ENCODE measurements around the gene RAP1GAP.
A peak's percentile ranks its signal among the peaks of the same experiment; 100 is the strongest.

Gene RAP1GAP

DNA sequence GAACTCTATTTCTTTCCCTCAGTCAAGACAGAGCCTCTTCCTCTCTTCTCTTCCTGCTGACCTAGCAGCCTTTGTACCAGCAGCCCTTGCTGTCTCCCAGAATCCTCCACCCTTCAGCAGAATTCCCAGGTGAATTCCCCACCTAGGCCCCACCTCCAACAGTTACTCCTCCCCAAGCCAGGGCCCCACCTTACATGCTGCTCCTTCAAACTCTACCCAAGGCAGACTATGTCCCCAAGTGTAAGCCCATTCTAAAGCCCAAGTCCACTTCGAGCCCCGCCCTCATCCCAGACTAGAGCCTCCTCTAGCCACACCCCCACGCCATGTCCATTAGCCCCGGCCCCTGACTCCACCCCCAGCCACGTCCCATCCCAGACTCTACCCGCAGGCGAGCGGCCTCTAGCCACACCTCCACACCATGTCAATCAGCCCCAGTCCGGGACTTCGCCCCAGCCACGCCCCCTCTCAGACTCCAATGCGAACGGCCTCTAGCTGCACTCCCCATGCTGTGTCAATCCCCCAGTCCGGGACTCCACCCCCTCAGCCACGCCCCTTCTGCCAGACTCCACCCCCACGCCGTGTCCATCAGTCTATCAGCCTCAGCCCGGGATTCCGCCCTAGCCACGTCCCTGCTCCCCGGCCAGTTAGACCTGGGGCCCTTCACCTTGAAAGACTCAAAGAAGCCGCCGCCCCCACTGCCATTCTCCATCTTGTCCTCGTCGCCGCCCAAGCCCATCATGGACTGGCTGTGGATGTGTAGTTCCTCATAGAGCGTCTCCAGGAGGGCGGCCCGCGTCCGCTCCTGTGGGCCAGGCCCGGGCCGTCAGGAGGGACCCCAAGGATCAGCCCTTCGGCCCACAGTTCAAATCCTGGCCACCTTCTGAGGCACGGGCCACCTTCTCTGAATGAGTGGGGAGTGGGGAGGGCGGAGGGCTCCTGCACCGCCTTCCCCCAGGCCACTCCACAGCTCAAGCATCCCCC, 61.3 kb downstream of the RAP1GAP start:
- no peak for DNase-seq

- peak in 1 of 2 experiments; percentile 21 for DNase-seq
These were observed 63.0 kb downstream of the RAP1GAP start for GRCh38 chr1:21605964-21606705.

DNA sequence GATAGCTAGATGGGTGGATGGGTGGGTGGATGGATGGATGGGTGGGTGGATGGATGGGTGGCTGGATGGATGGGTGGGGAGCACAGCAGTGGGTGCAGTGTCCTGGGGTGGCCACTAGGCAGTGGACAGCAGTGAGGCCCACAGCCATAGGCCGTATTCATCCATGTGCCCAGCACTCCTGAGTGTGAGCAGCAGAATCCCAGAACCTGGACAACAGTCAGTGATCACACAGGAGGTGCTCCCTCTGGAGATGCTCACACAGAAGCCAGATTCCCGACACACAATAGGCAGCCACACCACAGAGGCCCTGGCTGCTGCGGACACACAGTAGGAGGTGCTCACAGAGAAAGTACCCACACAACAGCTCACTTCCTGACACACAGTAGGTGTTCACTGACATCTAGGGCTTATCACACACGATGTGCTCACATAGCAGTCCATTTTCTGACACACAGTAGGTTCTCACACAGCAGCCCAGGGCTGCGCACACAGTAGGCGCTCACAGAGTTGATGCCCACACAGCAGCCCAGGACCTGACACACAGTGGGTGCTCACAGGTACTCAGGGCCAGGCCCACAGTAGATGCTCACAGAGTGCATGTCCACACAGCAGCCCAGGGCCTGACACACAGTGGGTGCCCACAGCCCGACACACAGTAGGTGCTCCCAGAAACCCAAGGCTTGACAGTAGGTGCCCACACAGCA, 64.0 kb downstream of the RAP1GAP start:
- no peak for DNase-seq

- no peak for DNase-seq
These were observed 64.8 kb downstream of the RAP1GAP start for GRCh38 chr1:21604208-21604957.

DNA sequence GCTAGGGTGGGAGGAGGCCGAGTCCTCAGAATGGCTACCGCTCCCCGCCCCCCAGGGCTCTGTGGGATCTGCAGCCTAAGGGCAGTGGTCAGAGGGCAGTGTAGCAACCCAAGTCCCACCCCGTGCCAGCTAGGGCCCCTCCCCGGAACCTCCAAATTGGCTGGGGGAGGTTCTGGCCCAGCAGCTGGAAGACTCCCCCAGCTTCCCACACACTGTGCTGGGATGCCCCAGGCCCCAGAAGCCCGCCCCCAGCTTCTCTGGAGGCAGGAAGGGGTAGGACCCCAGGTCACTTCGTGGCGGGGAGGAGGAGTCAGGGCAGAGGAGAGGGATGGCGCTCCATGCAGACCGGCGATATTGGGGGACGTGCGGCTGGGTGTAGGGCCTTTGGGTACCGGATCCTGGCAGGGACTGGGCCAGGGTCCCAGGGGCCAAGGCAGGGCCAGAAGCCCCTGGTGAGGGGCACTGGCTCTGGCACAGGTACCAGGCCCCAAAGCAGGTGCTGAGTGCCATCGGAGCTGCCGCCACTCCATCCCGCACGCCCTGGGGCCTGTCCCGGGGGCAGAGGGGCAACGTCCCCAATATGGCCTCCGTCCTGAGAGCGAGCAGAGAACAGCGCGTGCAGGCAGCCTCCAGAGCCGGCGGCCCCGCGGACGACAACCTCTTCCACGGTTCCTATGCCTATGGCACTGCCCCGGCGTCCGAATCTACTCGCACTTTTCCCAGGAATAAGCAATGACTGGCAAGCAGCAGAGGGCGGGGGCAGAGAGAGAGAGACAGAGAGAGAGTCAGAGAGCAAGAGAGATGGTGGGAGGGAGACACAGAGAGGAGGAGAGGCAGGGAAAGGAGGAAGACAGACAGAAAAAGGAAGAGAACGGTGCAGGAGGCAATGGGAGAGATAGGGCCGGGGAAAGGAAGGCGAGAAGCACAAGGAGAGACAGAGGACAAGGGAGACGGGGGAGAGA, 65.7 kb downstream of the RAP1GAP start:
- no peak for DNase-seq

DNA sequence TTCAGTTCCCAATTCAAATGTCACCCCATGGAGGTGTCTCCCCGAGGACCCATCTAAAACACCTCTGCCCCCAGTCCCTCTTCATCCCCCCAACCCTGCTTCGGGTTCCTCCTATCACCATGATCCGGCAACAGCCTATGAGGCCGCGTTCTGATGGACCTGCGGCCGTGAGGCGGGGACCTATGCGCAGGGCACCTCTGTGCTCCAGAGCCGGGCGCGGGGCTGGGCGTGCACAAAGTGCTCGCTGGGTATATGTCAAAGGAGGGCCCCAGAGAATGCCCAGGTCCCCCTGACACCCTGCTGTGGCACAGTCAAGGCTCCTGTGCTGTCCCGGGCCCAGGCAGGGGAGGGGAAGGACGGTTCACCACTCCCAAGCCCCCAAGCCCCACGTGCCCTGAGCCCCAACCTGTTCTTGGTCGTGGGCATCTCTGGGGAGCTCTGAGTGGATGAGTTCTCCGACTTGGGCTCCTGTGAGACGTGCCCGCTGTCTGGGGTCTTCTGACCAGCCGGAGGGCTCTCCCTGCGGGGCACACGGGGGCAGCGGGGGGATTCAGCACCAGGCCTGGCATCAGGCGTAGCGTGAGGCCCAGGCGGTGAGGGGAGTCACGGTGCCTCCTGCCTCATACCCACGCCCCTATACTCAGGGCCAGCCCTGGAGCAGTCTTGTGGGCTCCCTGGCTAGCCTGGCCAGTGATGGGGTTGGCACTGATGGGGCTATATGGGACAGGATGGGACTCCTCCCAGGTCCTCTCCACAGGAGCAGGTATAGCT, 67.7 kb downstream of the RAP1GAP start:
- DNase-seq, result no peak

DNA sequence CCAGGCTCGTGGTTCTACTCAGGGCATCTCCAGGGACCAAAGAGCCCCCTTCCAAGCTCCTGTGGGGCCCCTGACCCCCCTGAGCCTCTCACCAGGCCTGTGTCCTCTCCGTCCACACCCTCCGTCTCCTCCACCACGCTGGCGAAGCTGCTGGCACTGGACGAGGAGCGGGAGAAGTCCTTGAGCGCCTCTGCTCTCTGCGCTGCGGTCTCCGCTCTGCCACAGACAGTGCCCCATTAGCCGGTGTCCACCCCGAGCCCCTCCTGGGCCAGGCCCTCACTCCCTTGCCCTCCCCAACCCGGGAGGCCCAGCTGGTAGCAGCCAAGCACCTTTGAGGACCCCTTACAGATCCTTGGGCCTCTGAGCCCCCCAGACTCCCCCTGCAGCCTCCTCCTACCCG, 69.8 kb downstream of the RAP1GAP start:
- DNase-seq, result no peak

- no peak for DNase-seq
These were observed 70.3 kb downstream of the RAP1GAP start for GRCh38 chr1:21598904-21599303.

GRCh38 chr1:21598417-21598816, 70.7 kb downstream of the RAP1GAP start:
- DNase-seq, result no peak

DNA sequence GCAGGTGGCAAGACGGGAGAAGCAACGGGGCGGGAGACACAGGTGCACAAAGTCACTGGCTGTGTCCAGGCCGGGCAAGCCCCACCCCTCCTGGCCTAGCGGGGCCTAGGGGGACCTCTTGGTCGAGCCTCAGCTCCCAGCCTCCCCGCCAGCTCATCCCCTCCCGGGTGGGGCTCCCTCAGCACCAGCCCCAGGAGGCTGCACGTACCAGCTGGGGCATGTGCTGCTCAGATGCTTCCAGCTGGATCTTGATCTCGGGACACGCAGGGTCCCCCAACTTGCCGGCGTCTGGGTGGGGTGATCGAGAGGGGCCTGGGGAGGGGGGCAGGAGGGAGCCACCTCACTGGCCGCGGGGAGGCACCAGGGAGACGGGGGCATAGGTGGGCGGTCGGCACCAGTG, 71.4 kb downstream of the RAP1GAP start:
- no peak for DNase-seq

- DNase-seq, result no peak
These were observed 72.5 kb downstream of the RAP1GAP start for GRCh38 chr1:21596628-21597027.

GRCh38 chr1:21596174-21596573, 73.0 kb downstream of the RAP1GAP start:
- DNase-seq, result no peak

- DNase-seq, result peak; percentile 4 to 47
These were observed 73.9 kb downstream of the RAP1GAP start for GRCh38 chr1:21594935-21595897.

DNA sequence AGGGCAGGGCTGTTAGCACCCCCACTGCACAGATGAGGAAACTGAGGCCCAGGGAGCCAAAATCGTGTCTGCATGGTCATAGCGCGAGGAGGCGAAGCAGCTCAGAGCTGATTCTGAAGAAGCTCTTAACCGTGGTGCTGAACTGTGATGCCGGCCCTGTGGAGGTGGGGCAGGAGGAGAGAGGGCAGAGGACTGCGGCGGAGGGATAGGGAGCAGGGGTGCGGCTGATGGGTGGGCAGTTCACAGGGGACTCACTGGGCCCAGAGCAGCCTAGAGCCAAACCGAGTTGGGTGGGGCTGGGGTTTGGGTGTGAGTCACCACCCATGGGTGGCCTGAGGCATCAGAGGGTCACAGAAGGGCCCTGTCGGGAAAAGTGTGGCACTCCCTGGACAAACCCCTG, 74.7 kb downstream of the RAP1GAP start:
- DNase-seq, result no peak

- no peak for DNase-seq
These were observed 75.9 kb downstream of the RAP1GAP start for GRCh38 chr1:21593231-21593630.

GRCh38 chr1:21592086-21592865, 76.9 kb downstream of the RAP1GAP start:
- DNase-seq, result peak in 1 of 2 experiments; percentile 14

DNA sequence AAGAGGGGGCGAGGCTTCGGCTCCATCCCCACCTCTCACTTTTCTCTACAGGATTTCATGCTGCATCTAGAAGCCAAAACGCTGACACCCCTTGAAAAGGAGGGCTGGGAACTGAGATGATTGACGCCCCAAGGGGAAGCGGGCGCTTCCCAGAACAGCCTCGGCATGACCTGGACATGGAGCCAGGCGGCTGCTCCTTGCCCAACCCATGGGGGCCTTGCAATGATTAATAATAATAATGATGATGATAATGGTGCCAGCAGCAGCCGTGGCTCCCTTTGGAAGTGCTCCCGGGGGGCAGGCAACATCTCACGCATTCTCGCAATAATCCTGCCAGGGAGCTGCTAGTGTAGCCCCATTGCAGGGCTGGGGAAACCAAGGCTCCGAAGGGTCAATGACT, 78.2 kb downstream of the RAP1GAP start:
- DNase-seq, result no peak

GRCh38 chr1:21590126-21590880, 78.9 kb downstream of the RAP1GAP start:
- no peak for DNase-seq

Data from NCI-H524 (cell line).